IPS-15b (cell line): Measurements from ENCODE around the gene CNNM2.
"Not testable (repeated sequence)": the region's sequence is repeated elsewhere in the genome, so short reads cannot be mapped to it uniquely, and the experiment has no call there.

Experiments
- H3K27me3 ChIP-seq: one replicate; pipeline ENCODE4 v1.6.1; 2013; ENCODE audit warnings: low read length; ENCODE audit not compliant: control insufficient read depth, insufficient read depth
- H3K36me3 ChIP-seq: one replicate; pipeline ENCODE4 v1.6.1; 2013; ENCODE audit warnings: low read length; ENCODE audit not compliant: control insufficient read depth, insufficient read depth
- H3K4me1 ChIP-seq: one replicate; pipeline ENCODE4 v1.6.1; 2013; ENCODE audit warnings: mild to moderate bottlenecking, low read length; ENCODE audit not compliant: control insufficient read depth, insufficient read depth
- H3K4me3 ChIP-seq: one replicate; pipeline ENCODE4 v1.5.1; 2013; ENCODE audit warnings: low read depth, low read length
- H3K9ac ChIP-seq: one replicate; pipeline ENCODE4 v1.6.1; 2013; ENCODE audit warnings: low read depth, mild to moderate bottlenecking, low read length
- H3K9me3 ChIP-seq: one replicate; pipeline ENCODE4 v1.6.1; 2013; ENCODE audit warnings: mild to moderate bottlenecking, low read length; ENCODE audit not compliant: control insufficient read depth, insufficient read depth

CNNM2 gene

DNA sequence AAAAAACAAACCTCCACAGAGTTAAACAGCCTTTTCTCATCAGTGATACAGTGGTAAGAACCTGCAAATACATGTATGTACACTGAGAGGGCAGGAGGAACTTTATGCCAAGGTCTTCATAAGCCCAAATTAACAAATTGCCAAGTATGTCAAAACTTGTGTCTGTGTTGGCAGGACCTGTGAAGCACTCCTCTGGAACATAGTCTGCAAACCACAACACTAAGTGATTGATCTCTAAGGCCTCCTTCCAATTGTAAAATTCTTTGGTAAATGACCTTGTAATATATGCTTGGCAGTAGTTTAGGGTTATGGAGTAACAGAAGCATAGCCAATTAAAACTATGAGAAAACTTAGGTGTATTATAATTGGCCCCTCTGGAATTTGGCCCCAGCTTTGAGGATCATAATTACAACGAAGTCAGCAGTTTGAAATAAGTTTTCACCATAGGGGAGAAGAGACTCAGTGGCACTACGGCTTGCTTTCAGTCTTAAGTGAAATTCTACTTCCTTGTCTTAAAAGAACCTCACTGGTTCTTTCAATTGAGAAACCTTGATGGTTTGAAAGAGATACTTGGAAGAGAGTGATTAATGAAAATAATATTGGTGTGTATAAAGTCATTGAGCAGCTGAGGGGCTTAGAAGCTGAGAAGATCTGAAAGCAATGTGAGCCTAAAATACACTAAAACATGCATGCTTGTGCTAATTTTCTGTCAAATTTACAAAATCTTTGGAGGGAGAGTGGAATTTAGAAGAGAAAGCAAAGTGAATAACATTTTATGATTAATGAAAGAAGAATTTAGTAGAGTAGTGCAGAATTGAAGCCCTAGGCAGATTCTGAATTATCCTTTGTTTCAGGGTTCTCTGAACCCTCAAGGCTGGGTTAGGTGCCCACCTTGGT, 57.6 kb downstream of the CNNM2 start:
- Histone ChIP-seq H3K4me3 (no peak overlapping the region), H3K9ac (no peak overlapping the region), H3K9me3 (no peaks in the 10 kb centered on the region), H3K4me1 (no peaks in the 10 kb centered on the region), H3K36me3 (no peaks in the 10 kb centered on the region), H3K27me3 (no peaks in the 10 kb centered on the region)

DNA sequence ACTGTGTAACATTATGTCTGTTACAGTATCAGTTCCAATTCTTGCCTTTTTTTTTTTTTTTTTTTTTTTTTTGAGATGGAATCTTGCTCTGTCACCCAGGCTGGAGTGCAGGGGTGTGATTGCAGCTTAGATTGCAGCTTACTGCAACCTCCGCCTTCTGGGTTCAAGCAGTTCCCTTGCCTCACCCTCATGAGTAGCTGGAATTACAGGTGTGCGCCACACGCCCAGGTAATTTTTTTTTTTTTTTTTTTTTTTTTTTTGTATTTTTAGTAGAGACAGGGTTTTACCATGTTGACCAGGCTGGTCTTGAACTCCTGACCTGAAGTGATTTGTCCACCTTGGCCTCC, 58.3 kb downstream of the CNNM2 start:
- not testable (repeated sequence) for H3K4me1 ChIP-seq, H3K4me3 ChIP-seq, H3K9ac ChIP-seq, H3K36me3 ChIP-seq, H3K27me3 ChIP-seq, H3K9me3 ChIP-seq

DNA sequence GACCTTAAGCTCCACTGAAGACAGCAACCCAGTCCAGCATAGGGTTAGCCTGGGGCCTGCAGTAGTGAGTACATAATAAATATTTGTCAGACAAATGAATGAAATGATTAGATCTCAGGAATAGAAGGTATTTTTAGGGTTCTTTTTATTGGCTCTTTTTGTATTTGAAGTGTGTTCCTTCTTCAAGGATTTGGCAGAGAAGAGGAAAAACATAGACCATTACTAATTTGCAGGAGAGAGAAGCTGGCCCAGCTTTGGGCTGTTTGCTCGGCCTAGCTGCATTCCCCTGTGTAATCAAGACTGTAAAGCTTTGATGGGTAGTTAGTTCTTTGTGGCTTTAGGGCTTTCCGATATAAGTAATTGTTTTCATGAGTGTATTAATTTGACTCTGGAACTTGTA, 64.2 kb downstream of the CNNM2 start:
- Histone ChIP-seq H3K36me3 (no peaks in the 10 kb centered on the region), H3K9ac (no peak overlapping the region), H3K4me1 (no peaks in the 10 kb centered on the region), H3K27me3 (no peaks in the 10 kb centered on the region), H3K9me3 (no peaks in the 10 kb centered on the region), H3K4me3 (no peak overlapping the region)

DNA sequence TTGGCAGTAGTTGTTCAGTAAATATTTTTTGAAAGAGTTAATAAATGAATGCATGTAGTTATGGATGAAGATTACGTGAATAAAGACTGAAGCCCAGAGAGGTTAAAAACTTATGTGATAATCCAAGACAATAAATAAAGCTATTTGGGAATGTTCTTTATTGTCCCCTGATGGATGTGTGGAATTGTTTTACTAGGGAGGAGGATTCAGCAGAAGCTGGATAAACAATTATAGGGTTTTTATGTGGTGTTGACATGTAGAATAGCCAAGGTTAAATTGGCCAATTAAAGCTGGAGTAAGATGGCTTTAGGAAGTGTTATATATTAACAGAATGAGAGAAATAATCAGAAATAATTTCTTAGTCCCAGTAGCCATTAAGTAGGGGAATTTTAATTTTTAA, 66.0 kb downstream of the CNNM2 start:
- no peaks in the 10 kb centered on the region for H3K36me3 ChIP-seq
- no peak overlapping the region for H3K9ac ChIP-seq
- H3K4me3 ChIP-seq: no peak overlapping the region
- H3K9me3 ChIP-seq: no peaks in the 10 kb centered on the region
- H3K4me1 ChIP-seq: no peaks in the 10 kb centered on the region
- no peaks in the 10 kb centered on the region for H3K27me3 ChIP-seq

DNA sequence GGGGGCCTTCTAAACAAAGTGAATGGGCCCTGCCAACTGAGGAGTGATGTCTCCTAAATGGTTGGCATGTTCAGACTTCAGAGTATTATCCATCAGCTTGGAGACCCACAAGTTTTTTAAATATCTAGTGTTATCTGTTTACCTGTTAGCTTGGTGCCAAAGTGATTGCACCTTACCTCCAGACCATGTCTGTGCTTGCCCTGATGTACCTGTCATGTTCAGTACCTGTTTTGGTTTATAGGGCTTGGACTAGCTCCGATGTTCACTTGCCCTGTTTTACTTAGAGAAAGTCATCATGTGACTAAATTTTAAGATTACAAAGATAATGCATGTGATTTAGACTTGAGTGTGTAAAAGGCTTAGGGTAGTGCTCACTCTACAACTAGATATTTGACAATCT, 67.7 kb downstream of the CNNM2 start:
- Histone ChIP-seq H3K9ac (no peak overlapping the region), H3K36me3 (no peaks in the 10 kb centered on the region), H3K9me3 (no peaks in the 10 kb centered on the region), H3K4me1 (no peaks in the 10 kb centered on the region), H3K27me3 (no peaks in the 10 kb centered on the region), H3K4me3 (no peak overlapping the region)

DNA sequence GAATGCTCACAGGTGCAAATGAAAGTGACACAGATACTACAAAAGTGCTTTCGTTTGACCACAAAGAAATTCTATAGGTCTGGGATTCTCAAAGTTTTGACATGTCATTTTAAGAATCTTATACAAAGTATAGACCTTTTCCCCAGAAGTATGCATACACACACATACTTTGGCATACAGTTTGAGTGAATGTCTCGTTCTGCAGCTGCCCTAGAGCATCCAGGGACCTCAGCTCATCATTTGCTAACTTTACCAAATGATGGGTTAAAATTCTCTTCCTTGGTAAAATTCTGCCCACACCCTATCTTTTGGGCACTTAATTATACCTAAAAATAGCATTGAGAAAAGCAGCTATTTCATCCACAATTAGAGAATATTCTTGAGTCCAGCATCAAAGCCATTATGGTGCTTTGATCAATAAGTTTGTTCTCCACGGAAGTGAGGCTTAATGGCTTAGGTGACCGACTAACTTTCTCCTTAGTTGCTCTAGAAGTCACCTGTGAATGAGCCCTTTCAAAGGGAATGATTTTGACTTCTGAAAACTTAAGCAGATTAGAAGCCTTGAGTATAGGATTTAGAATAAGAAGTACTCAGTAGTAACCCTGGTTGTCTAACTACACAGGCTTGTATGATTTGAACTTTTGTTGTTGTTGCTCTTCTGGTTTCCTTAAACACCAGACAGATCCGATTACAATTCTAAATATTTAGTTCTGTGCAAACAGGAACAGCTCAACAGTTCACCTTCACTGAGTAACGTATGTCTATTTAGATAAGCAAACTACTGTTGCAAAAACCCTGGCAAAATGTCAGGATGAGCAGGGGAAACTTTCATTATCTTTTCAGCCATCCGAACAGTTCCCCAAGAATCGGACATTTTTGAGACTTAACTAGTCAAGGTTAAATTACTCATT, 70.6 kb downstream of the CNNM2 start:
- Histone ChIP-seq H3K4me3 (no peak overlapping the region), H3K9me3 (no peaks in the 10 kb centered on the region), H3K36me3 (no peaks in the 10 kb centered on the region), H3K4me1 (no peaks in the 10 kb centered on the region), H3K9ac (no peak overlapping the region), H3K27me3 (no peaks in the 10 kb centered on the region)

DNA sequence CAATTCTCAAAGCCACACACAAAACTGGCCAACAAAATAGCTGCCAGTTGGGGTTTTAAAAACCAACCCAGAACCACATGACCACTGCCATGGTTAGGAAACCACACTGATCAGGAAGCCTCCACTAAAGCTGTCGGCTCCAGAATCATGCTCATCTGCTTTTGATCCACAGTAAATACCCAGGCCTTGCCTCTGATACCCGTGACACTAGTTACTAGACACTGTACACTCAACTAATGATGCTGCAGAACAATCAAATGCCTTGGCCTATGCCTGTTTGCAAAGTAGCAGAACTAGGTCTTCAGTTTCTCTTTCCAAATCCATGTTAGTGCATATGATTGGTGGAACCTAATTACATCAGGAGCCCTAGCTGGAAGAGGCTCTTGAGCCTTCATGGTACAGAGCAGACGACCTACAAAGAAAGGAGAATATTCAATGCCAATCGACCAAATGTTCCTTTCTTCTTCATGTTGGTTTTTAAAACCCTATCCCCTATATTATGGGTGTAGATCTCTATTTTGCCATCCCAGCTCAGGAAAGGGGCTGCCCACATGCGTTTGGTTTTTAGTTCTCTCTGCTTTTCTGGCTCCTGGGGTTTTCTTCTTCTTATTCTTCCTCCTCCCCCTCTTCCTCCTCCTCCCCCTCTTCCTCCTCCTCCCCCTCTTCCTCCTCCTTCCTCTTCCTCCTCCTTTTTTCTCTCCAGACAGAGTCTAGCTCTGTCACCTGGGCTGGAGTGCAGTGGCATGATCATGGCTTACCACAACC, 76.6 kb downstream of the CNNM2 start:
- no peaks in the 10 kb centered on the region for H3K27me3 ChIP-seq
- H3K9ac ChIP-seq: no peak overlapping the region
- H3K36me3 ChIP-seq: no peaks in the 10 kb centered on the region
- H3K4me3 ChIP-seq: no peak overlapping the region
- H3K4me1 ChIP-seq: peaks cover 4% of the 10 kb centered on the region
- H3K9me3 ChIP-seq: no peaks in the 10 kb centered on the region

DNA sequence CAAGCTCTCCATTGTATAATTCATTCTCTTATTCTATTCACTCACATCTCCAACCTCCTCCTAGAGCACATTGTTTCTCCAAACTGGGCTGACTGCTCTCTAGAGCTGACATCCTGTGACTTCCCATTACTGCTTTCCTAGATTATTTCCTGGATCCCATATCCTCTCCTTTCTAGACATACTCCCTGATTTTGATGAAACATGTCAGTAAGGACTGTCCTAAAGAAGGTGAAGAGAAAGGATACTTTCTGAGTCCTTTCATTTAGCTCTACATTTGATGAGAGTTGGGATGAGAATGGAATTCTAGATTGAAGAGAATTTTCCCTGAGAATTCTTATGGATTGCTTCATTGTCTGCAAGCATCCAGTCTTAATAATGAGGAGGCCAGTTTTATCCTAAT, 78.8 kb downstream of the CNNM2 start:
- H3K9ac ChIP-seq: no peak overlapping the region
- no peak overlapping the region for H3K4me3 ChIP-seq

DNA sequence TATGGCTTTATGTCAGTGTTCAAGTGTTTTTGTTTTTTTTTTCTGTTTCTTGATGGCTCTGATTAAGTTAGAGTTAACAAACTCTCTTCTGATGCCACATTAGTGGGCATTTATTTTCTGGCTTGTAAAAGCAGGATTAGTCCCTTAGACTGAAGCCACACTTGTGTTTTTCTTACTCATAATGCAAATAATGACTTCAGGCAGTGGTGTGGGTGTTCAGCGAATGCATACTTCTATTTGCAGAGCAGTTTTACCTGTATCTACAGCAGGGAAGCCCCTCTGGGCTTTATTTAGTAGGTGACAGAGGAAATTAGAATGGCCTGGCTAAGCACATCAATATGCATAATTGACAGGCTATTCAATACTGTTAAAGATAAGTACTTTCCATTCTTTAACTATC, 79.9 kb downstream of the CNNM2 start:
- Histone ChIP-seq H3K4me3 (no peak overlapping the region), H3K9me3 (no peaks in the 10 kb centered on the region), H3K4me1 (peaks cover 4% of the 10 kb centered on the region), H3K27me3 (no peaks in the 10 kb centered on the region), H3K9ac (no peak overlapping the region), H3K36me3 (no peaks in the 10 kb centered on the region)

More for the DNA sequence above, 78.8 kb downstream of the CNNM2 start:
- Histone ChIP-seq H3K9me3 (no peaks in the 10 kb centered on the region), H3K27me3 (no peaks in the 10 kb centered on the region), H3K36me3 (no peaks in the 10 kb centered on the region), H3K4me1 (peaks cover 4% of the 10 kb centered on the region)

DNA sequence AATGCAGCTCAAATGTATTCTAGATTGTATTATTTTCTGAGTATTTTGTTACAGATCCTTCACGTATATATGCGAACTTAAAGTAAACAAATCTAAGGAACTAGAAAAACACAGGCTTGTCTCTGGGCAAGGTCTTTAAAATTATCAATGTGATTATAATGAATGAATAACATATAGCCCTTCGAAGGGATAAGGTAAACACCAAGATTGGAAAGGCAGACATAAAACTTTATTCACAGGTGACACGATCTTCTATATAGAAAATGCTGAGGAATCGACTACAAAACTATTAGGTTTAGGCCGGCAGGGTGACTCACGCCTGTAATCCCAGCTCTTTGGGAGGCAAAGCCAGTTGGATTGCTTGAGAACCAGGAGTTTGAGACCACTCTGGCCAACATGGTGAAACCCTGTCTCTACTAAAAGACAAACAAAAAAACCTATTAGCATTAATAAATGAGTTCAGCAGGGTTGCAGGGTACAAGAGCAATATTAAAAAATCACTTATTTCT, 80.4 kb downstream of the CNNM2 start:
- H3K4me3 ChIP-seq: no peak overlapping the region
- H3K27me3 ChIP-seq: no peaks in the 10 kb centered on the region
- peaks cover 4% of the 10 kb centered on the region for H3K4me1 ChIP-seq
- no peak overlapping the region for H3K9ac ChIP-seq
- H3K36me3 ChIP-seq: no peaks in the 10 kb centered on the region
- H3K9me3 ChIP-seq: no peaks in the 10 kb centered on the region

DNA sequence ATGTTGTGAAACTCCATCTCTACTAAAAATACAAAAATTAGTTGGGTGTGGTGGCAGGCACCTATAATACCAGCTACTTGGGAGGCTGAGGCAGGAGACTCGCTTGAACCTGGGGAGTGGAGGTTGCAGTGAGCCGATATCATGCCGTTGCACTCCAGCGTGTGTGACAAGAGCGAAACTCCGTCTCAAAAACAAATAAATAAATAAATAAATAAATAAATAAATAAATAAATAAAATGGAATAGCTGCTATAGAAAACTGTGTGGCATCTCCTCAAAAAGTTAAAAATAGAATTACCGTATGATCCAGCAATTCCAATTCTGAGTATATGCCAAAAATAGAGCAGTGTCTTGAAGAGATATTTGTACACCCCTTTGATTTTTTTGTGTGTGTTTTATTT, 82.0 kb downstream of the CNNM2 start:
- not testable (repeated sequence) for H3K36me3 ChIP-seq, H3K4me3 ChIP-seq, H3K9me3 ChIP-seq, H3K27me3 ChIP-seq, H3K4me1 ChIP-seq, H3K9ac ChIP-seq
